Kidney epithelial cell (primary cell): ENCODE results near the gene RASSF5. TPM values are rescaled to one million over a fixed set of nuclear protein-coding genes. Genes with fewer than 3 reads are reported as not detected.

ENCODE experiments used
- DNase-seq: peaks from one replicate; pipeline ENCODE4 v3.0.0-alpha.2; 2010; ENCODE audit warnings: low read depth
- H3K27me3 ChIP-seq: 2 replicates; pipeline ENCODE4 v1.6.0; 2011; ENCODE audit warnings: low read length; ENCODE audit not compliant: control insufficient read depth, insufficient read depth
- H3K36me3 ChIP-seq: 2 replicates; pipeline ENCODE4 v1.5.1; 2011; ENCODE audit warnings: low read length; ENCODE audit not compliant: control insufficient read depth, insufficient read depth
- H3K4me3 ChIP-seq: 2 replicates; pipeline ENCODE4 v1.5.1; 2011; ENCODE audit warnings: low read depth, mild to moderate bottlenecking, control low read depth, low read length
- CTCF ChIP-seq: IDR thresholded peaks from 2 replicates; pipeline ENCODE4 v1.5.1; 2011; ENCODE audit warnings: mild to moderate bottlenecking, moderate library complexity, low read length, control low read depth, inconsistent platforms; ENCODE audit not compliant: insufficient read depth, poor library complexity, severe bottlenecking
- total RNA-seq: library from RNA; depleted of rRNA; stranded (reverse); fragments of >200 nt; gene quantifications from 2 replicates; pipeline ENCODE4 v1.2.3, GENCODE V29; 2015

The RASSF5 gene
- total RNA-seq, 1 donor from 2014 or later: 4.2 TPM

GRCh38 chr1:206502403-206502802 lies 4.9 kb upstream of the RASSF5 start:
- no peak for DNase-seq
- peaks cover 5% of the 10 kb centered on the region for H3K27me3 ChIP-seq
- no peaks in the 10 kb centered on the region for H3K36me3 ChIP-seq
- H3K4me3 ChIP-seq: no peak overlapping the region
- no peak for TF ChIP-seq CTCF

GRCh38 chr1:206502812-206503211 lies 4.5 kb upstream of the RASSF5 start:
- H3K27me3 ChIP-seq: peaks cover 7% of the 10 kb centered on the region
- no peaks in the 10 kb centered on the region for H3K36me3 ChIP-seq
- DNase-seq: no peak
- no peak for TF ChIP-seq CTCF
- no peak overlapping the region for H3K4me3 ChIP-seq

- peak; percentile 91 for DNase-seq
- H3K36me3 ChIP-seq: no peaks in the 10 kb centered on the region
- no peak for TF ChIP-seq CTCF
- H3K27me3 ChIP-seq: peaks cover 16% of the 10 kb centered on the region
- H3K4me3 ChIP-seq: no peak overlapping the region
Observed at GRCh38 chr1:206503591-206504362, 3.6 kb upstream of the RASSF5 start.

GRCh38 chr1:206504363-206504713 lies 3.0 kb upstream of the RASSF5 start:
- no peak for TF ChIP-seq CTCF

GRCh38 chr1:206505702-206506355 lies 1.5 kb upstream of the RASSF5 start:
- Histone ChIP-seq H3K36me3 (no peaks in the 10 kb centered on the region), H3K27me3 (peaks cover 20% of the 10 kb centered on the region), H3K4me3 (no peak overlapping the region)
- DNase-seq: no peak
- TF ChIP-seq CTCF: peak; percentile 58

More at GRCh38 chr1:206504363-206504713, 3.0 kb upstream of the RASSF5 start:
- no peaks in the 10 kb centered on the region for H3K36me3 ChIP-seq
- H3K4me3 ChIP-seq: no peak overlapping the region
- peaks cover 20% of the 10 kb centered on the region for H3K27me3 ChIP-seq
- DNase-seq: no peak
